Neural cell (in vitro differentiated cells): ENCODE measurements around the gene BTBD9.

Experiments used
- CTCF ChIP-seq: fragments of 450-650 bp; IDR thresholded peaks from 2 replicates; pipeline ENCODE4 v1.5.1; 2014; ENCODE audit warnings: antibody characterized with exemption, mild to moderate bottlenecking, moderate library complexity; ENCODE audit not compliant: poor library complexity, severe bottlenecking
- EZH2 ChIP-seq: fragments of 200-600, 300-800 bp; shearing (Covaris generic), sonication (generic); IDR thresholded peaks from 2 replicates; pipeline ENCODE4 v1.6.1; 2014; ENCODE audit warnings: antibody characterized with exemption, low read length, borderline replicate concordance, mild to moderate bottlenecking; ENCODE audit not compliant: insufficient read depth, poor library complexity, severe bottlenecking
- POLR2AphosphoS5 ChIP-seq: IDR thresholded peaks from 2 replicates; pipeline ENCODE4 v1.6.1; 2012
- REST ChIP-seq: IDR thresholded peaks from 2 replicates; pipeline ENCODE4 v1.6.1; 2012; ENCODE audit warnings: borderline replicate concordance

- no peak for TF ChIP-seq POLR2AphosphoS5
- TF ChIP-seq CTCF, result no peak
- TF ChIP-seq EZH2, result no peak
- TF ChIP-seq REST, result no peak
These were observed 267.8 kb downstream of the BTBD9 start for GRCh38 chr6:38371881-38372280.
